GM12891 (cell line): ENCODE data around the gene FARP1.

Experiments
- POLR2A ChIP-seq: IDR thresholded peaks from 2 replicates; pipeline ENCODE4 v1.6.1; 2011; ENCODE audit warnings: low read depth, low read length, control low read depth
- POLR2AphosphoS5 ChIP-seq: IDR thresholded peaks from 2 replicates; pipeline ENCODE4 v1.6.1; 2011; ENCODE audit warnings: low read depth, low read length, control low read depth

DNA sequence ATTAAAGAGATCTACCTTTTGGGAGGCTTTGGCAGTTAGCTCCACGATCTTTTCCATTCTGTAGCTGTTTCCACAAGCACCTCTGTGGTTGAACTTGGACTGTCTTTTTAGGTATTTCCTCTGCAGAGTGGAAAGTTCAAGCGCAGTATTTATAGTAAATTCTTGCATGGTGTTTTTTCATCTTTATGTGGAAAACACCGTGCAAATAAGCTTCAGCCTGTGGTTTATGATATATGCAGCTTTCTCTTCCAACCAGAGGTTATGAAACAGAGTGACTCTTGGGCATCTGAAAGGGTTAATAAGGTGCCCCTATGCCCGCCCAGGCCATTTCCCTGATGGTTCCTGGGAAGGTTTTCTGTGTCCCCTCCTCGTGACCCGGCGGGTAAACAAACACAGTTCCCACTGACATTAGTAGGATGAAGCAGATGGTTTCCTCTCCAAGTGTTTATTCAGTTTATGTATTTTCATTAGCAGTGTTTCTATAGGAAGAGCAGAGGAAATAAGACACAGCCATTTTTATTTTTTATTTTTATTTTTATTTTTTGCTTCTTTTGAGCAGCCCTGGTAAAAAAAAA is 73.9 kb downstream of the FARP1 start:
- TF ChIP-seq POLR2AphosphoS5 (no peak), POLR2A (no peak)
